Measurements from ENCODE around the gene CASP12.

- TF ChIP-seq POLR2A (IDR thresholded peaks at IDR 0.05), result no peak
- no peak for TF ChIP-seq CTCF (IDR thresholded peaks at IDR 0.05)
Observed at GRCh38 chr11:104852811-104853210, 45.4 kb downstream of the CASP12 start.

Measured in adrenal gland (tissue), 5 donors.